Thoracic aorta (tissue), 2 donors: Measurements from ENCODE around the gene LIAS. TPM values are rescaled to one million over a fixed set of nuclear protein-coding genes. Genes with fewer than 3 reads are reported as not detected.
"Not testable (repeated sequence)": the region's sequence is repeated elsewhere in the genome, so short reads cannot be mapped to it uniquely, and the experiment has no call there.

Source experiments
- ATAC-seq: fragments of 150-250 bp; one replicate; pipeline ENCODE4 v1.8.0; 2017; ENCODE audit warnings: low read depth; ENCODE audit not compliant: insufficient number of reproducible peaks, low FRiP score
- DNase-seq: peaks from one replicate; pipeline ENCODE4 v3.0.0-alpha.2; 2020; ENCODE audit warnings: low spot score
- H3K27ac ChIP-seq, 2 donors: fragments of 200-600 bp; sonication (generic); 1 replicate in 1 of 2; 2 replicates in 1 of 2; pipeline ENCODE4 v1.5.1; 2016; ENCODE audit warnings: mild to moderate bottlenecking in 2 of 2, moderate library complexity in 2 of 2
- H3K27me3 ChIP-seq: fragments of 200-600 bp; sonication (generic); replicated peaks from 2 replicates; pipeline ENCODE4 v1.6.0; 2016; ENCODE audit warnings: mild to moderate bottlenecking; ENCODE audit not compliant: insufficient read depth
- H3K36me3 ChIP-seq: fragments of 200-600 bp; sonication (generic); one replicate; pipeline ENCODE4 v1.5.1; 2016
- H3K4me1 ChIP-seq, 2 donors: fragments of 200-600 bp; sonication (generic); 1 replicate in 1 of 2; 2 replicates in 1 of 2; pipeline versions ENCODE4 v1.5.1 to v1.6.0; 2016; ENCODE audit warnings: low read depth in 2 of 2, mild to moderate bottlenecking in 1 of 2; ENCODE audit not compliant: control insufficient read depth in 1 of 2
- H3K4me3 ChIP-seq: fragments of 200-600 bp; sonication (generic); 2 replicates; pipeline ENCODE4 v1.5.1; 2016; ENCODE audit warnings: mild to moderate bottlenecking
- H3K9me3 ChIP-seq: fragments of 200-600 bp; sonication (generic); 2 replicates; pipeline ENCODE4 v1.5.1; 2016
- total RNA-seq, 2 donors: library from RNA; depleted of rRNA; stranded (reverse); fragments of >200 nt; gene quantifications; one replicate each; pipeline versions ENCODE4 v1.1.0 to v1.2.3, GENCODE V29; 2016
- TF ChIP-seq, protein P1 (sequence below): fragments of 200-600 bp; sonication (generic); IDR thresholded peaks from one replicate; pipeline ENCODE4 v1.5.1; 2019; ENCODE audit warnings: antibody characterized with exemption

The LIAS gene
- total RNA-seq, 2 donors from 2014 or later = 4.7 to 9.2 TPM

DNA sequence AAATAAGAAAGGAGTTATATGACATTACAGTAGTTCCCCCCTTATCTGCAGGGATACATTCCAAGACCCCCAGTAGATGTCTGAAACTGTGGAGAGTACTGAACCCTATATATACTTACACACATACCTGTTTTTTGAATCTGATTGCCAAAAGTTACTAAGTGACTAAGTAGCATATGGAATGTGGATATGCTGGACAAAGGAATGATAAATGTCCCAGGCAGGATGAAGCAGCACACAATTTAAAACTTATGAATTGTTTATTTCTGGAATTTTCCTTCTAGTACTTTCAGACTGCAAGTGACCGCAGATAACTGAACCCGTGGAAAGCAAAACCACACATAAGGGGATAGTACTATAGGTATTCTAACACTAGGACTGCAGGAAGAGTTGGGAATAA, 45.7 kb downstream of the LIAS start:
- Histone ChIP-seq H3K9me3 (no peaks in the 10 kb centered on the region), H3K36me3 (peaks cover 33% of the 10 kb centered on the region), H3K4me3 (no peak overlapping the region), H3K4me1 (peaks cover 2 to 13% of the 10 kb centered on the region in 2 donors), H3K27me3 (no peaks in the 10 kb centered on the region), H3K27ac (no peak overlapping the region)
- ATAC-seq = no peak
- TF ChIP-seq, protein P1, sequence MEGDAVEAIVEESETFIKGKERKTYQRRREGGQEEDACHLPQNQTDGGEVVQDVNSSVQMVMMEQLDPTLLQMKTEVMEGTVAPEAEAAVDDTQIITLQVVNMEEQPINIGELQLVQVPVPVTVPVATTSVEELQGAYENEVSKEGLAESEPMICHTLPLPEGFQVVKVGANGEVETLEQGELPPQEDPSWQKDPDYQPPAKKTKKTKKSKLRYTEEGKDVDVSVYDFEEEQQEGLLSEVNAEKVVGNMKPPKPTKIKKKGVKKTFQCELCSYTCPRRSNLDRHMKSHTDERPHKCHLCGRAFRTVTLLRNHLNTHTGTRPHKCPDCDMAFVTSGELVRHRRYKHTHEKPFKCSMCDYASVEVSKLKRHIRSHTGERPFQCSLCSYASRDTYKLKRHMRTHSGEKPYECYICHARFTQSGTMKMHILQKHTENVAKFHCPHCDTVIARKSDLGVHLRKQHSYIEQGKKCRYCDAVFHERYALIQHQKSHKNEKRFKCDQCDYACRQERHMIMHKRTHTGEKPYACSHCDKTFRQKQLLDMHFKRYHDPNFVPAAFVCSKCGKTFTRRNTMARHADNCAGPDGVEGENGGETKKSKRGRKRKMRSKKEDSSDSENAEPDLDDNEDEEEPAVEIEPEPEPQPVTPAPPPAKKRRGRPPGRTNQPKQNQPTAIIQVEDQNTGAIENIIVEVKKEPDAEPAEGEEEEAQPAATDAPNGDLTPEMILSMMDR = no peak
- DNase-seq = no peak

DNA sequence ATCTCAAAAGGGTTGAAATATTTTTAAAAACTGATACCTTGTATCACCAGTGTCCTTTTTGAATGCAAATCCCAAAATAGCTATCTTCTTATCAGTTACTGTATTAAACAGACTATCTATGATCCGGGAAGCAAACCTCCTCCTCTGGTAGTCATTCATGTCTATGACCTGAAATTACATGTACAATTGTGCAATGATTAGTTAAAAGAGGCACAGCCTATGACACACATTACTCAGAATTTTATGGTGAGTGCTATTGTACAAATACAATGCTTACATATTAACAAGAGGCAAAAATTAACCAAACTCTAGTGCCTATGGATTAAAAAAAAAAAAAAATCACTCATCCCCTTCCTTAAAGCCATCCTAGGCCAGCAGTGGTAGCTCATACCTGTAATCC, 46.7 kb downstream of the LIAS start:
- H3K27me3 ChIP-seq = no peaks in the 10 kb centered on the region
- peaks cover 41% of the 10 kb centered on the region for H3K36me3 ChIP-seq
- ATAC-seq = no peak
- H3K4me3 ChIP-seq = no peak overlapping the region
- H3K4me1 ChIP-seq = peaks cover 2 to 13% of the 10 kb centered on the region in 2 donors
- H3K27ac ChIP-seq = no peak overlapping the region
- DNase-seq = no peak
- TF ChIP-seq, protein P1 = no peak
- no peaks in the 10 kb centered on the region for H3K9me3 ChIP-seq

DNA sequence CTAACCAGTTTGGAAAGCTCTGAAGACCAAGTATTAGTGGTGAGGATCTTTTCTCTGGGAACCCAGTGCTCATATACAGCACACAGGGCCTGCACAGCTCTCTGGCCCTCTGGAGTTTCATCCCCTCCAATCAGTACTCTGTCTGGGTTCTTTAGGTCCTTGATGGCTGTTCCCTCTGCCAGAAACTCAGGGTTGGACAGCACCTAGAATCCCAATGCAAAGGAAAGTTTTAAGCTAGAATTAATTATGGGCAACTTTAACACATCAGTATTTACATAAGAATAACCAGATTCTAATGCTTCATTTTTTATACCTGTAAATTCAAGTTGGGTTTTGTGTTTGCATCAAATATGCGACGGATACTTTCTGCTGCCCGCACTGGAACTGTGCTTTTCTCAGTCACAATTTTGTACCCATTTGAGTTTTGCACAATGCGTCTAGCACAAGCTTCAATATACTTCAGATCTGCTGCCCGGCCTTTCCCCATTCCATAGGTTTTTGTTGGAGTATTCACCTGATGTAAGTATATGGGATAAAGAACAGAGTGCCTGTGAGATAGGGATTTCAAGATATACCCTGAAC, 51.6 kb downstream of the LIAS start:
- H3K9me3 ChIP-seq = no peaks in the 10 kb centered on the region
- H3K27me3 ChIP-seq = no peaks in the 10 kb centered on the region
- no peak overlapping the region for H3K4me3 ChIP-seq
- no peaks in the 10 kb centered on the region for H3K4me1 ChIP-seq
- DNase-seq (no peak), ATAC-seq (no peak)
- peaks cover 39% of the 10 kb centered on the region for H3K36me3 ChIP-seq
- TF ChIP-seq, protein P1 = no peak
- no peak overlapping the region for H3K27ac ChIP-seq

DNA sequence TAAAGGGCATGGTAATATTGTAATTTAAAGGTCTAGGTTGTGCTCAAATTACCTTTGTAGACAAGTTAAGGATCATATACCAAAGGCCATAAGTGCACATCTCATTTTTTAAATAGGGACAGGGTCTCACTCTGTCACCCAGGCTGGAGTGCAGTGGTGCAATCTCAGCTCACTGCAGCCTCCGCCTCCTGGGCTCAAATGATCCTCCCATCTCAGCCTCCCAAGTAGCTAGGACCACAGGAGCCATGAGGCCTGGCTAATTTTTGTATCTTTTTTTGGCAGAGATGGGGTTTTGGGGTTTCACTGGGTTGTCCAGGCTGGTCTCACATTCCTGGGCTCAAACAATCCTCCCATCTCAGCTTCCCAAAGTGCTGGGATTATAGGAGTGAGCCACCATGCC, 55.4 kb downstream of the LIAS start:
- H3K27me3 ChIP-seq, H3K4me1 ChIP-seq, ATAC-seq, H3K9me3 ChIP-seq, H3K27ac ChIP-seq, DNase-seq, H3K4me3 ChIP-seq: not testable (repeated sequence)
- peaks cover 45% of the 10 kb centered on the region for H3K36me3 ChIP-seq

DNA sequence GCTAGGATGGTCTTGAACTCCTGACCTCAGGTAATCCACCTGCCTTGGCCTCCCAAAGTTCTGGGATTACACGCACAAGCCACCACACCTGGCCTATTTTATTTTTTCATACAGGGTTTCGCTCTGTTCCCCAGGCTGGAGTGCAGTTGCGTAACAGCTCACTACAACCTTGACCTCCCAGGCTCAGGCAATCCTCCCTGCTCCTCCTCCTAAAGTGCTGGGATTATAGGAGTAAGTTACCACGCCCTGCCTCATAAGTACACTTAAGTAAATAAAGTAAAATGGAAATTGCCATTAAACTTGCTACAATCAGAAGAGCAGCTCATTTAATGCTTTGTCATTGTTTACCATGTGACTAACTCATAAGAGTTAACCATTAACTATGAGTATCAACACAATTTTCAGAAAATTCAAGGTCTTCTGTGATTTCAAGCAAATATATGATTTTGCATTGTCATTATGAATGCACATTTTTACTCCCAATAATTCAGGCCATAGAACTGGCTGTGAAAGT, 56.1 kb downstream of the LIAS start:
- H3K9me3 ChIP-seq = no peaks in the 10 kb centered on the region
- no peak overlapping the region for H3K4me3 ChIP-seq
- peaks cover 41% of the 10 kb centered on the region for H3K36me3 ChIP-seq
- TF ChIP-seq, protein P1 = no peak
- ATAC-seq (no peak), DNase-seq (no peak)
- no peaks in the 10 kb centered on the region for H3K4me1 ChIP-seq
- no peak overlapping the region for H3K27ac ChIP-seq
- no peaks in the 10 kb centered on the region for H3K27me3 ChIP-seq

DNA sequence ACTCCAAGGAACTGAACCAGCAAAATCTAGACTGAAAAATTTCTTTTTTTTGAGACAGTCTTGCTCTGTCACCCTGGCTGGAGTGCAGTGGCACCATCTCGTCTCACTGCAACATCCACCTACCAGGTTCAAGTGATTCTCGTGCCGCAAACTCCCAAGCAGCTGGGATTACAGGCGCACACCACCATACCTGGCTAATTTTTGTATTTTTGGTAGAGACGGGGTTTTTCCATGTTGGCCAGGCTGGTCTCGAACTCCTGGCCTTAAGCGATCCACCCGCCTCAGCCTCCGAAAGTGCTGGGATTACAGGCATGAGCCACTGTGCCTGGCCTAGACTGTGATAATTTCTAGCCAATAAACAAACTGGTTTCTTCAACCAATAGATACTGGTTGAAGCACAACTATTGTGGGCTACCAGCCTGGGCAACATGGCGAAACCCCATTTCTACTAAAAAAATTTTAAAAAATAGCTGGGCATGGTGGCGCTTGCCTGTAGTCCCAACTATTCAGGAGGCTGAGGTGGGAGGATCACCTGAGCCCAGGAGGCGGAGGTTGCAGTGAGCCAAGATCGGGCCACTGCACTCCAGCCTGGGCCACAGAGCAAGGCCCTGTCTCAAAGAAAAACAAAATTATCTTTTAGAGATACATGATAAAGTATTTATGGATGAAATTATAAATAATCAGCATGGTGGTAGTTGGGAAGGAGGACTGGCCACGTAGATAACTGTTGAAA, 57.0 kb downstream of the LIAS start:
- not testable (repeated sequence) for H3K4me1 ChIP-seq, H3K4me3 ChIP-seq, H3K27me3 ChIP-seq, H3K9me3 ChIP-seq, H3K27ac ChIP-seq, ATAC-seq, DNase-seq
- peaks cover 36% of the 10 kb centered on the region for H3K36me3 ChIP-seq
